HepG2 (cell line): Measurements from ENCODE around the gene RB1. TPM values are rescaled to one million over a fixed set of nuclear protein-coding genes. Genes with fewer than 3 reads are reported as not detected.

Source experiments
- ATAC-seq: fragments of 200-7000 bp; cut with Tn5 transposase; 3 replicates; pipeline ENCODE4 v1.9.1; 2020; ENCODE audit warnings: mild to moderate bottlenecking, moderate library complexity
- BruUV-seq: library from RNA; stranded (reverse); fragments of 400-500 nt; replicated peaks from 2 replicates; lab custom pipeline; 2021; lab: Mats Ljungman, UMichigan
- CTCF ChIA-PET: fragments of 300-600 bp; formaldehyde crosslinking; extraction: SDS; loops from one replicate; lab custom pipeline; 2021; ENCODE audit warnings: low total read pairs, inconsistent platforms, low intra/inter-chr PET ratio; lab: Yijun Ruan, JAX
- POLR2A ChIA-PET: fragments of 350-600 bp; sonication (Branson Sonifier 250); formaldehyde crosslinking; loops from one replicate; lab custom pipeline; 2020; ENCODE audit warnings: antibody characterized with exemption, inconsistent platforms; lab: Yijun Ruan, JAX
- DNase-seq: peaks from one replicate; pipeline ENCODE4 v3.0.0-alpha.2; 2015; ENCODE audit warnings: low spot score
- FAIRE-seq: peaks from 3 replicates; lab custom pipeline; 2011; peaks lifted over from hg19 to GRCh38; lab: Jason Lieb, UNC
- H2AFZ ChIP-seq: one replicate; pipeline ENCODE4 v1.6.1; 2011; ENCODE audit warnings: low read length, inconsistent platforms
- H3K27ac ChIP-seq: fragments of 300-600 bp; 3 replicates; pipeline ENCODE4 v1.8.0; 2011; ENCODE audit warnings: mixed run types, mild to moderate bottlenecking, mixed read lengths, low read length, inconsistent platforms; ENCODE audit not compliant: insufficient read depth; ENCODE audit errors: extremely low read length
- H3K27me3 ChIP-seq, 2 experiments: fragments of 200-600 bp in 1 of 2; 2 replicates in 1 of 2; 3 replicates in 1 of 2; pipeline versions ENCODE4 v1.6.0 to v1.8.0; 2011; ENCODE audit warnings: low read length in 2 of 2, mild to moderate bottlenecking in 2 of 2, moderate library complexity in 2 of 2, inconsistent platforms in 1 of 2; ENCODE audit not compliant: insufficient read depth in 2 of 2, control insufficient read depth in 1 of 2
- H3K36me3 ChIP-seq, 2 experiments: fragments of 200-600 bp in 1 of 2; replicated peaks in 1 of 2; 2 replicates in 1 of 2; 3 replicates in 1 of 2; pipeline versions ENCODE4 v1.5.1 to v1.8.0; 2011; ENCODE audit warnings: low read length in 2 of 2, inconsistent platforms in 1 of 2; ENCODE audit not compliant: insufficient read depth in 2 of 2, control insufficient read depth in 1 of 2
- H3K4me1 ChIP-seq: 2 replicates; pipeline ENCODE4 v1.5.1; 2012; ENCODE audit warnings: low read length, inconsistent platforms; ENCODE audit not compliant: insufficient read depth
- H3K4me2 ChIP-seq: 2 replicates; pipeline ENCODE4 v1.6.0; 2011; ENCODE audit warnings: low read depth, low read length, inconsistent platforms
- H3K4me3 ChIP-seq, 3 experiments: fragments of 200-600 bp in 1 of 3; sonication (generic), shearing (Covaris generic) in 1 of 3; replicated peaks in 1 of 3; 2 replicates each; pipeline ENCODE4 v1.5.1; 2011 to 2016; ENCODE audit warnings: low read length in 3 of 3, inconsistent platforms in 2 of 3, low read depth in 2 of 3, mild to moderate bottlenecking in 2 of 3, control low read depth in 1 of 3, mixed read lengths in 1 of 3; ENCODE audit not compliant: insufficient read depth in 1 of 3
- H3K79me2 ChIP-seq: one replicate; pipeline ENCODE4 v1.6.1; 2011; ENCODE audit warnings: low read length, inconsistent platforms; ENCODE audit not compliant: insufficient read depth
- H3K9ac ChIP-seq: 2 replicates; pipeline ENCODE4 v1.6.0; 2011; ENCODE audit warnings: mild to moderate bottlenecking, low read depth, low read length, inconsistent platforms; ENCODE audit not compliant: insufficient read depth
- H3K9me3 ChIP-seq: 2 replicates; pipeline ENCODE4 v1.5.1; 2012; ENCODE audit warnings: mild to moderate bottlenecking, low read length
- H4K20me1 ChIP-seq: 2 replicates; pipeline ENCODE4 v1.6.0; 2011; ENCODE audit warnings: inconsistent platforms, mild to moderate bottlenecking, low read length, moderate library complexity; ENCODE audit not compliant: insufficient read depth
- CEBPB ChIP-seq: IDR thresholded peaks from 2 replicates; pipeline ENCODE4 v1.6.1; 2011; ENCODE audit warnings: low read depth, low read length, improper control_type of control experiment, borderline replicate concordance
- DNMT3B ChIP-seq: conservative IDR thresholded peaks from 2 replicates; pipeline ENCODE4 v1.6.1; 2016; ENCODE audit warnings: missing biosample characterization, control low read depth
- GFI1 ChIP-seq: sonication (generic); formaldehyde crosslinking; IDR thresholded peaks from 2 replicates; pipeline ENCODE4 v1.5.0; 2020; ENCODE audit warnings: missing genetic modification reagents, mild to moderate bottlenecking, borderline replicate concordance
- HOXD1 ChIP-seq: sonication (generic); formaldehyde crosslinking; IDR thresholded peaks from 2 replicates; pipeline ENCODE4 v1.5.0; 2020; ENCODE audit warnings: missing genetic modification reagents
- KMT2B ChIP-seq: IDR thresholded peaks from 2 replicates; pipeline ENCODE4 v1.6.1; 2016; ENCODE audit warnings: missing genetic modification reagents, missing compliant biosample characterization
- PAWR ChIP-seq: sonication (generic); formaldehyde crosslinking; IDR thresholded peaks from 2 replicates; pipeline ENCODE4 v1.4.0; 2020; ENCODE audit warnings: missing genetic modification reagents, mild to moderate bottlenecking, borderline replicate concordance
- PTBP1 ChIP-seq: fragments of 200-400 bp; formaldehyde crosslinking; IDR thresholded peaks from 2 replicates; pipeline ENCODE4 v1.6.1; 2018; ENCODE audit warnings: low read length, low read depth; ENCODE audit not compliant: poor library complexity, severe bottlenecking
- TMF1 ChIP-seq: sonication (generic); formaldehyde crosslinking; IDR thresholded peaks from 2 replicates; pipeline ENCODE4 v1.8.1; 2022; ENCODE audit warnings: low read depth, missing genetic modification reagents
- UBTF ChIP-seq: sonication (generic); formaldehyde crosslinking; IDR thresholded peaks from 2 replicates; pipeline ENCODE4 v1.4.0; 2020; ENCODE audit warnings: mild to moderate bottlenecking, missing genetic modification reagents
- ZBTB21 ChIP-seq: sonication (generic); formaldehyde crosslinking; IDR thresholded peaks from 2 replicates; pipeline ENCODE4 v1.4.0; 2020; ENCODE audit warnings: missing genetic modification reagents
- ZFP1 ChIP-seq: IDR thresholded peaks from 2 replicates; pipeline ENCODE4 v1.6.1; 2016
- ZFP91 ChIP-seq: sonication (generic); formaldehyde crosslinking; IDR thresholded peaks from 2 replicates; pipeline ENCODE4 v1.9.0; 2022; ENCODE audit warnings: missing genetic modification reagents, mild to moderate bottlenecking, borderline replicate concordance
- ZKSCAN1 ChIP-seq: fragments of 150-350 bp; IDR thresholded peaks from 2 replicates; pipeline ENCODE4 v1.6.1; 2014; ENCODE audit warnings: low read length
- ZNF350 ChIP-seq: sonication (generic); formaldehyde crosslinking; IDR thresholded peaks from 2 replicates; pipeline ENCODE4 v1.4.0; 2020; ENCODE audit warnings: mild to moderate bottlenecking, low read depth, missing genetic modification reagents, borderline replicate concordance
- ZNF557 ChIP-seq: sonication (generic); formaldehyde crosslinking; IDR thresholded peaks from 2 replicates; pipeline ENCODE4 v1.4.0; 2020; ENCODE audit warnings: missing genetic modification reagents
- ZNF567 ChIP-seq: sonication (generic); formaldehyde crosslinking; IDR thresholded peaks from 2 replicates; pipeline ENCODE4 v1.8.1; 2023; ENCODE audit warnings: mild to moderate bottlenecking, missing genetic modification reagents, borderline replicate concordance
- WGBS: methylation state at CpG from one replicate; pipeline ENCODE4 v1.1.6; 2017; ENCODE audit warnings: low lambda C conversion rate; 5-methylcytosine and 5-hydroxymethylcytosine counted together
- in situ Hi-C: cut with HindIII; loops from 2 replicates; pipeline ENCODE4 v1.10.0; 2017; ENCODE audit warnings: low pct_unique_long_range_greater_than_20kb; ENCODE audit not compliant: extremely low pct_ligation_motif_present
- intact Hi-C: fragments of 100-400 bp; cut with micrococcal nuclease; formaldehyde crosslinking; loops from one replicate; pipeline ENCODE4 v1.10.0; 2022; ENCODE audit not compliant: unreplicated experiment
- polyA plus RNA-seq, 8 experiments: library from polyadenylated mRNA; depleted of rRNA in 3 of 8; stranded (reverse) in 7 of 8; unstranded in 1 of 8; fragments of >200 nt; fragmentation: Illumina TruSeq in 4 of 8; extraction: Trizol in 4 of 8; gene quantifications; 2 replicates each; pipeline versions ENCODE4 v1.2.1 to v1.2.3, GENCODE V29; 2011 to 2016; ENCODE audit warnings: low read depth in 4 of 8, missing spikeins in 1 of 8, mixed read lengths in 1 of 8; ENCODE audit not compliant: insufficient read depth in 1 of 8
- total RNA-seq, 5 experiments: library from RNA; depleted of rRNA; stranded (reverse); fragments of >200 nt; fragmentation: Illumina TruSeq; extraction: Trizol; gene quantifications; 2 replicates each; pipeline ENCODE4 v1.2.3, GENCODE V29; 2016; ENCODE audit warnings: low read depth in 1 of 5

The RB1 gene
- total and polyA plus RNA-seq, 2 of the 13 experiments (the other 11 are each of a cell fraction or from before 2014, with no cell fraction given), result 15.6 to 23.7 TPM

GRCh38 chr13:48490241-48490640 is 186.7 kb downstream of the RB1 start:
- Histone ChIP-seq H3K9me3 (no peaks in the 10 kb centered on the region), H3K79me2 (no peaks in the 10 kb centered on the region), H3K4me1 (peaks cover 19% of the 10 kb centered on the region), H3K27me3 (no peaks in the 10 kb centered on the region), H3K4me2 (no peak overlapping the region), H3K9ac (no peak overlapping the region), H4K20me1 (no peaks in the 10 kb centered on the region), H3K4me3 (no peak overlapping the region), H3K27ac (no peak overlapping the region), H2AFZ (no peak overlapping the region), H3K36me3 (no peaks in the 10 kb centered on the region)
- ChIA-PET POLR2A (no interaction called here), CTCF (no interaction called here)
- DNase-seq (no peak), FAIRE-seq (no peak), ATAC-seq (no peak)
- in situ Hi-C loops, result no loop called here
- no TSS peak for BruUV-seq
- no peak for TF ChIP-seq DNMT3B
- 91% methylated on average over 3 of the region's 3 CpGs for WGBS
- intact Hi-C loops, result no loop called here

GRCh38 chr13:48491423-48492095 is 188.0 kb downstream of the RB1 start:
- POLR2A ChIA-PET, result interaction anchor here (0.7 kb wide), 1 partner anchor 41 kb away, joined by 3 read pairs; the partner anchor contains the start of gene RCBTB2
- intact Hi-C loops, result no loop called here
- TF ChIP-seq CEBPB, result no peak
- TF ChIP-seq ZNF567 (CRISPR knock-in tag), result no peak
- no peak for TF ChIP-seq TMF1 (CRISPR knock-in tag)
- TF ChIP-seq ZFP91 (CRISPR knock-in tag), result no peak
- no peak for TF ChIP-seq ZFP1 (CRISPR knock-in tag)
- no peak for TF ChIP-seq UBTF (CRISPR knock-in tag)
- no peak for TF ChIP-seq PAWR (CRISPR knock-in tag)
- TF ChIP-seq ZKSCAN1, result no peak
- TF ChIP-seq HOXD1 (CRISPR knock-in tag), result no peak
- no peak for TF ChIP-seq PTBP1
- TF ChIP-seq KMT2B, result no peak
- no peak for TF ChIP-seq ZBTB21 (CRISPR knock-in tag)
- TF ChIP-seq ZNF350, result no peak
- TF ChIP-seq ZNF557 (CRISPR knock-in tag), result no peak
- TF ChIP-seq GFI1 (CRISPR knock-in tag), result no peak

More at GRCh38 chr13:48491423-48492095, 188.0 kb downstream of the RB1 start:
- no peaks in the 10 kb centered on the region for H3K27me3 ChIP-seq
- H3K36me3 ChIP-seq, result no peaks in the 10 kb centered on the region
- no peak overlapping the region for H3K4me2 ChIP-seq
- no peaks in the 10 kb centered on the region for H3K9me3 ChIP-seq
- H2AFZ ChIP-seq, result no peak overlapping the region
- no peaks in the 10 kb centered on the region for H3K79me2 ChIP-seq
- peaks cover 19% of the 10 kb centered on the region for H3K4me1 ChIP-seq
- ATAC-seq (no peak), DNase-seq (no peak), FAIRE-seq (no peak)
- no TSS peak for BruUV-seq
- CTCF ChIA-PET, result no interaction called here
- in situ Hi-C loops, result no loop called here
- H3K4me3 ChIP-seq, result no peak overlapping the region
- no peak overlapping the region for H3K27ac ChIP-seq
- H4K20me1 ChIP-seq, result no peaks in the 10 kb centered on the region
- H3K9ac ChIP-seq, result no peak overlapping the region
